Measurements from ENCODE around the gene NR1D2.

- TF ChIP-seq CTCF (IDR thresholded peaks at IDR 0.05; ENCODE audit: insufficient read depth, low read depth, low read length) (no peak), EZH2 (IDR thresholded peaks at IDR 0.05; ENCODE audit: insufficient read depth, low read length) (no peak)
These were observed 26.6 kb downstream of the NR1D2 start for GRCh38 chr3:23971684-23972083.
